Measurements from ENCODE around the gene PPP2R5C. TPM values are rescaled to one million over a fixed set of nuclear protein-coding genes. Genes with fewer than 3 reads are reported as not detected.

PPP2R5C gene
- total and polyA plus RNA-seq, 2 donors from 2014 or later: 65.6 to 129 TPM

DNA sequence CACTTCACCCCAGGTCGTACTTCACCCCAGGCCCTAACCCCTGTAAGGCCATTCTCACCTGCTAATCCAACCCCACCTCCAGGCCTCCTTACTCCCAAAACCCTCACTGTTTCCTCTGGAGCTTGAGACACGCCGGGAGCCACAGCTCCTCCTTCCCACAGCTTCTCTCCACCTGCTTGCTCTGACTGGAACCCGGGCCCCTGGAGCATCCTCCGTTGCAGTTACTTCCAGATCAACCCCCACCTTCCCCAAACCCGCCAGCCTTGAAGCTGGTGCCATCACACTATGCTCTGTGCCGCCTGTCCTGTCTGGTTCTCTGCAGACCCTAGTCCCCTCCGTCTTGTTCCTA, 34.6 kb upstream of the PPP2R5C start:
- Histone ChIP-seq H3K9me3 (ENCODE audit: control insufficient read depth in 2 of 3, insufficient read depth in 1 of 3, low read length in 3 of 3) (no peaks in the 10 kb centered on the region), H3K4me1 (ENCODE audit: control insufficient read depth in 2 of 3, insufficient read depth in 2 of 3, low read depth in 1 of 3, low read length in 3 of 3) (peaks cover 0 to 4% (median 0%) of the 10 kb centered on the region in 3 donors), H3K4me3 (ENCODE audit: low read length in 3 of 3) (no peak overlapping the region), H3K9ac (ENCODE audit: low read length in 3 of 3) (no peak overlapping the region), H3K27ac (ENCODE audit: low read depth in 2 of 2, low read length in 2 of 2) (no peak overlapping the region), H3K27me3 (ENCODE audit: control insufficient read depth, insufficient read depth, low read length) (no peaks in the 10 kb centered on the region), H3K36me3 (ENCODE audit: control insufficient read depth in 2 of 3, insufficient read depth in 3 of 3, low read length in 3 of 3) (no peaks in the 10 kb centered on the region)
- intact Hi-C loops (cut with DNase I): no loop called here
- no peak for DNase-seq
- FAIRE-seq: no peak
- TF ChIP-seq, protein P1, sequence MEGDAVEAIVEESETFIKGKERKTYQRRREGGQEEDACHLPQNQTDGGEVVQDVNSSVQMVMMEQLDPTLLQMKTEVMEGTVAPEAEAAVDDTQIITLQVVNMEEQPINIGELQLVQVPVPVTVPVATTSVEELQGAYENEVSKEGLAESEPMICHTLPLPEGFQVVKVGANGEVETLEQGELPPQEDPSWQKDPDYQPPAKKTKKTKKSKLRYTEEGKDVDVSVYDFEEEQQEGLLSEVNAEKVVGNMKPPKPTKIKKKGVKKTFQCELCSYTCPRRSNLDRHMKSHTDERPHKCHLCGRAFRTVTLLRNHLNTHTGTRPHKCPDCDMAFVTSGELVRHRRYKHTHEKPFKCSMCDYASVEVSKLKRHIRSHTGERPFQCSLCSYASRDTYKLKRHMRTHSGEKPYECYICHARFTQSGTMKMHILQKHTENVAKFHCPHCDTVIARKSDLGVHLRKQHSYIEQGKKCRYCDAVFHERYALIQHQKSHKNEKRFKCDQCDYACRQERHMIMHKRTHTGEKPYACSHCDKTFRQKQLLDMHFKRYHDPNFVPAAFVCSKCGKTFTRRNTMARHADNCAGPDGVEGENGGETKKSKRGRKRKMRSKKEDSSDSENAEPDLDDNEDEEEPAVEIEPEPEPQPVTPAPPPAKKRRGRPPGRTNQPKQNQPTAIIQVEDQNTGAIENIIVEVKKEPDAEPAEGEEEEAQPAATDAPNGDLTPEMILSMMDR (IDR thresholded peaks at IDR 0.05; ENCODE audit: borderline replicate concordance, extremely low read depth, insufficient read depth): no peak

DNA sequence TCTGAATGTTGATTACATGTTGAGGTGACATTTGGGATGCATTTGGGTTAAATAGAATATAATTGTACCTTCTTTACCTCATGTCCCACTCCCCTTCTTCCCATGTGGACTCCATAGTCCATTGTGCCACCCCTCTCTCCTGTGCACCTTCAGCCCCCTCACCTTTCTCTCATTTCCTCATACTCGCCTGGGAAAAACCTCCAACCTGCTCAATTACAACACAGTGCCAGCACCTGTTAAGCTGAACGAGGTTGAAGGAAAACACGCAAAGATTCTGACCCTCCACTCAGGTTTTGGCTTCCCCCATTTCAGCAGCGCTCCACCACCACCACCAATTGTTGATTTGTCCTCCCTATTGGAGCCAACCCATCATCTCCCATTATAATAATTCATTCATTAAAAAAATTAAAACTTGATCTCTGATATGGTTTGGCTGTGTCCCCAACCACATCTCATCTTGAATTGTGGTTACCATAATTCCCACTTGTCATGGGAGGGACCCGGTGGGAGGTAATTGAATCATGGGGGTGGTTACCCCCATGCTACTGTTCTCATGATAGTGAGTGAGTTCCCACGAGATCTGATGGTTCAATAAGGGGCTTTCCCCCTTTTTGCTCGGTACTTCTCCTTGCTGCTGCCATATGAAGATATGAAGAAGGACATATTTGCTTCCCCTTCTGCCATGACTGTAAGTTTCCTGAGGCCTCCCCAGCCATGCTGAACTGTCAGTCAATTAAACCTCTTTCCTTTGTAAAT, 33.7 kb upstream of the PPP2R5C start:
- no peaks in the 10 kb centered on the region for H3K36me3 ChIP-seq (ENCODE audit: control insufficient read depth in 2 of 3, insufficient read depth in 3 of 3, low read length in 3 of 3)
- H3K9me3 ChIP-seq (ENCODE audit: control insufficient read depth in 2 of 3, insufficient read depth in 1 of 3, low read length in 3 of 3): no peaks in the 10 kb centered on the region
- DNase-seq (no peak), FAIRE-seq (no peak)
- TF ChIP-seq, protein P1 (IDR thresholded peaks at IDR 0.05; ENCODE audit: borderline replicate concordance, extremely low read depth, insufficient read depth): no peak
- peaks cover 0 to 4% (median 0%) of the 10 kb centered on the region in 3 donors for H3K4me1 ChIP-seq (ENCODE audit: control insufficient read depth in 2 of 3, insufficient read depth in 2 of 3, low read depth in 1 of 3, low read length in 3 of 3)
- no peaks in the 10 kb centered on the region for H3K27me3 ChIP-seq (ENCODE audit: control insufficient read depth, insufficient read depth, low read length)
- no peak overlapping the region for H3K9ac ChIP-seq (ENCODE audit: low read length in 3 of 3)
- intact Hi-C loops (cut with DNase I): no loop called here
- no peak overlapping the region for H3K27ac ChIP-seq (ENCODE audit: low read depth in 2 of 2, low read length in 2 of 2)
- no peak overlapping the region for H3K4me3 ChIP-seq (ENCODE audit: low read length in 3 of 3)

DNA sequence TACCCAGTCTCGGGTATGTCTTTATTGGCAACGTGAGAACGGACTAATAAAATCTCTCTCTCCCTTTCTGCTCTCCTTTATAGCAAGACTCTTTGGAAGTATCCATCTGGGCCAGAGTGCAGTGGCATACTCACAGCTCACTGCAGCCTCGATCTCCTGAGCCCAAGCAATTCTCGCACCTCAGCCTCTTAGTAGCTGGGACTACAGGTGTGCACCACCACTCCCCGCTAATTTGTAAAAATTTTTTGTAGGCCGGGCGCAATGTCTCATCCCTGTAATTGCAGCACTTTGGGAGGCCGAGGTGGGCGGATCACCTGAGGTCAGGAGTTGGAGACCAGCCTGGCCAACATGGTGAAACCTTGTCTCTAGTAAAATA, 33.2 kb upstream of the PPP2R5C start:
- no peaks in the 10 kb centered on the region for H3K36me3 ChIP-seq (ENCODE audit: control insufficient read depth in 2 of 3, insufficient read depth in 3 of 3, low read length in 3 of 3)
- peaks cover 0 to 4% (median 0%) of the 10 kb centered on the region in 3 donors for H3K4me1 ChIP-seq (ENCODE audit: control insufficient read depth in 2 of 3, insufficient read depth in 2 of 3, low read depth in 1 of 3, low read length in 3 of 3)
- DNase-seq (no peak), FAIRE-seq (no peak)
- TF ChIP-seq, protein P1 (IDR thresholded peaks at IDR 0.05; ENCODE audit: borderline replicate concordance, extremely low read depth, insufficient read depth): no peak
- H3K4me3 ChIP-seq (ENCODE audit: low read length in 3 of 3): no peak overlapping the region
- no peak overlapping the region for H3K9ac ChIP-seq (ENCODE audit: low read length in 3 of 3)
- no peaks in the 10 kb centered on the region for H3K9me3 ChIP-seq (ENCODE audit: control insufficient read depth in 2 of 3, insufficient read depth in 1 of 3, low read length in 3 of 3)
- no peak overlapping the region for H3K27ac ChIP-seq (ENCODE audit: low read depth in 2 of 2, low read length in 2 of 2)
- no peaks in the 10 kb centered on the region for H3K27me3 ChIP-seq (ENCODE audit: control insufficient read depth, insufficient read depth, low read length)
- intact Hi-C loops (cut with DNase I): no loop called here

Measured in kidney (tissue), 14 donors.